Neuronal stem cell (in vitro differentiated cells): Measurements from ENCODE around the gene MOK.

Source experiments
- DNase-seq: peaks from one replicate; pipeline ENCODE4 v3.0.0-alpha.2; 2013; ENCODE audit warnings: low spot score
- H2AFZ ChIP-seq: one replicate; pipeline ENCODE4 v1.6.1; 2013; ENCODE audit warnings: mild to moderate bottlenecking, low read length, inconsistent platforms
- H2AK5ac ChIP-seq: 2 replicates; pipeline ENCODE4 v1.6.1; 2013; ENCODE audit warnings: low read depth, mild to moderate bottlenecking, inconsistent platforms, low read length, moderate library complexity, mixed read lengths
- H2BK120ac ChIP-seq: 2 replicates; pipeline ENCODE4 v1.6.1; 2013; ENCODE audit warnings: low read depth, mild to moderate bottlenecking, inconsistent platforms, low read length, moderate library complexity, mixed read lengths
- H2BK12ac ChIP-seq: one replicate; pipeline ENCODE4 v1.6.1; 2013; ENCODE audit warnings: low read length, inconsistent platforms
- H2BK15ac ChIP-seq: 2 replicates; pipeline ENCODE4 v1.6.1; 2013; ENCODE audit warnings: mild to moderate bottlenecking, low read length, inconsistent platforms, mixed read lengths
- H2BK5ac ChIP-seq: one replicate; pipeline ENCODE4 v1.6.1; 2013; ENCODE audit warnings: inconsistent platforms, mild to moderate bottlenecking, low read length, moderate library complexity
- H3K14ac ChIP-seq: one replicate; pipeline ENCODE4 v1.6.1; 2013; ENCODE audit warnings: low read length, inconsistent platforms
- H3K18ac ChIP-seq: 2 replicates; pipeline ENCODE4 v1.6.1; 2013; ENCODE audit warnings: low read length, inconsistent platforms
- H3K23ac ChIP-seq: 2 replicates; pipeline ENCODE4 v1.6.1; 2013; ENCODE audit warnings: low read depth, mild to moderate bottlenecking, mixed read lengths, low read length, inconsistent platforms; ENCODE audit not compliant: poor library complexity
- H3K27ac ChIP-seq: replicated peaks from 3 replicates; pipeline ENCODE4 v1.5.1; 2013; ENCODE audit warnings: low read length, inconsistent platforms
- H3K27me3 ChIP-seq, 3 experiments: 2 replicates each; pipeline ENCODE4 v1.6.1; 2013; ENCODE audit warnings: low read length in 3 of 3, mild to moderate bottlenecking in 2 of 3, inconsistent platforms in 1 of 3, low read depth in 1 of 3, mixed read lengths in 1 of 3, moderate library complexity in 1 of 3; ENCODE audit not compliant: control insufficient read depth in 3 of 3, insufficient read depth in 3 of 3
- H3K36me3 ChIP-seq, 2 donors: replicated peaks in 1 of 2; 2 replicates each; pipeline ENCODE4 v1.6.1; 2013; ENCODE audit warnings: low read length in 2 of 2; ENCODE audit not compliant: control insufficient read depth in 2 of 2, insufficient read depth in 2 of 2
- H3K4ac ChIP-seq: 2 replicates; pipeline ENCODE4 v1.6.1; 2013; ENCODE audit warnings: inconsistent platforms, mild to moderate bottlenecking, low read length, moderate library complexity
- H3K4me1 ChIP-seq, 2 donors: 1 replicate in 1 of 2; 2 replicates in 1 of 2; pipeline ENCODE4 v1.6.1; 2013; ENCODE audit warnings: low read length in 2 of 2, low read depth in 1 of 2; ENCODE audit not compliant: control insufficient read depth in 2 of 2, insufficient read depth in 1 of 2
- H3K4me2 ChIP-seq: one replicate; pipeline ENCODE4 v1.6.1; 2013; ENCODE audit warnings: mild to moderate bottlenecking, low read length, inconsistent platforms; ENCODE audit not compliant: insufficient read depth, poor library complexity, severe bottlenecking
- H3K4me3 ChIP-seq, 2 donors: 2 replicates each; pipeline ENCODE4 v1.5.1; 2013; ENCODE audit warnings: low read length in 2 of 2, mild to moderate bottlenecking in 2 of 2, inconsistent platforms in 1 of 2, moderate library complexity in 1 of 2
- H3K79me1 ChIP-seq: one replicate; pipeline ENCODE4 v1.6.1; 2013; ENCODE audit warnings: low read depth, mild to moderate bottlenecking, inconsistent platforms, low read length, moderate library complexity
- H3K9ac ChIP-seq: one replicate; pipeline ENCODE4 v1.6.1; 2013; ENCODE audit warnings: mild to moderate bottlenecking, low read depth, low read length, inconsistent platforms; ENCODE audit not compliant: poor library complexity
- H3K9me3 ChIP-seq, 2 donors: replicated peaks in 1 of 2; 2 replicates each; pipeline versions ENCODE3 to v1.6.1; 2013; ENCODE audit warnings: low read length in 2 of 2, mild to moderate bottlenecking in 2 of 2, inconsistent platforms in 1 of 2, low read depth in 1 of 2, mixed read lengths in 1 of 2, moderate library complexity in 1 of 2; ENCODE audit not compliant: control insufficient read depth in 2 of 2, insufficient read depth in 1 of 2
- H4K8ac ChIP-seq: one replicate; pipeline ENCODE4 v1.6.1; 2013; ENCODE audit warnings: low read depth, mild to moderate bottlenecking, inconsistent platforms, low read length, moderate library complexity
- H4K91ac ChIP-seq: one replicate; pipeline ENCODE4 v1.6.1; 2013; ENCODE audit warnings: low read length, low read depth, mild to moderate bottlenecking, inconsistent platforms; ENCODE audit not compliant: poor library complexity
- WGBS, 2 donors: extraction: QIAGEN DNeasy Blood & Tissue Kit; methylation state at CpG; one replicate each; pipeline ENCODE4 v1.1.7; 2013; ENCODE audit warnings: missing lambda C conversion rate in 2 of 2, mixed read lengths in 1 of 2; ENCODE audit not compliant: insufficient read length in 2 of 2, insufficient replicate concordance in 1 of 2; ENCODE audit errors: extremely low coverage in 2 of 2; 5-methylcytosine and 5-hydroxymethylcytosine counted together

MOK gene

GRCh38 chr14:102278631-102278935, 26.4 kb downstream of the MOK start:
- Histone ChIP-seq H3K36me3 (peaks cover 2 to 4% of the 10 kb centered on the region in 2 donors), H4K91ac (no peak overlapping the region), H2AK5ac (no peak overlapping the region), H2AFZ (no peak overlapping the region), H4K8ac (no peak overlapping the region), H3K23ac (no peak overlapping the region), H3K79me1 (no peaks in the 10 kb centered on the region), H3K4me2 (no peak overlapping the region), H3K18ac (no peak overlapping the region), H2BK15ac (no peak overlapping the region), H2BK5ac (no peak overlapping the region), H3K14ac (no peak overlapping the region), H3K9me3 (no peaks in the 10 kb centered on the region), H3K4me3 (no peak overlapping the region), H3K4ac (no peak overlapping the region), H2BK120ac (no peak overlapping the region), H3K9ac (no peak overlapping the region), H3K4me1 (peaks cover 0 to 4% of the 10 kb centered on the region in 2 donors), H3K27ac (no peak overlapping the region), H3K27me3 (no peaks in the 10 kb centered on the region), H2BK12ac (no peak overlapping the region)
- DNase-seq = no peak
- WGBS, 2 donors = no CpG with 5 or more reads among the region's 6 CpGs

- H3K14ac ChIP-seq = no peak overlapping the region
- H4K8ac ChIP-seq = no peak overlapping the region
- H4K91ac ChIP-seq = no peak overlapping the region
- no peak for DNase-seq
- no peaks in the 10 kb centered on the region for H3K9me3 ChIP-seq
- H3K36me3 ChIP-seq = peaks cover 2 to 4% of the 10 kb centered on the region in 2 donors
- H3K9ac ChIP-seq = no peak overlapping the region
- no peaks in the 10 kb centered on the region for H3K27me3 ChIP-seq
- no peak overlapping the region for H3K4me2 ChIP-seq
- no peak overlapping the region for H3K4me3 ChIP-seq
- no peak overlapping the region for H2BK15ac ChIP-seq
- no peak overlapping the region for H3K23ac ChIP-seq
- no peak overlapping the region for H2BK12ac ChIP-seq
- peaks cover 0 to 4% of the 10 kb centered on the region in 2 donors for H3K4me1 ChIP-seq
- no peak overlapping the region for H3K27ac ChIP-seq
- H2AK5ac ChIP-seq = no peak overlapping the region
- no peak overlapping the region for H2AFZ ChIP-seq
- H3K4ac ChIP-seq = no peak overlapping the region
- no CpG with 5 or more reads among the region's 7 CpGs for WGBS, 2 donors
- no peaks in the 10 kb centered on the region for H3K79me1 ChIP-seq
- H2BK5ac ChIP-seq = no peak overlapping the region
- H3K18ac ChIP-seq = no peak overlapping the region
- H2BK120ac ChIP-seq = no peak overlapping the region
These were observed 26.9 kb downstream of the MOK start for GRCh38 chr14:102277874-102278630.

- no peak overlapping the region for H2BK12ac ChIP-seq
- WGBS, 2 donors = no CpG with 5 or more reads among the region's 7 CpGs
- H3K9me3 ChIP-seq = no peaks in the 10 kb centered on the region
These were observed 29.1 kb downstream of the MOK start for GRCh38 chr14:102275866-102276265.

GRCh38 chr14:102272392-102272791, 32.6 kb downstream of the MOK start:
- H3K79me1 ChIP-seq = no peaks in the 10 kb centered on the region
- no peak overlapping the region for H3K4me3 ChIP-seq
- H3K18ac ChIP-seq = no peak overlapping the region
- H2BK15ac ChIP-seq = no peak overlapping the region
- H3K9me3 ChIP-seq = no peaks in the 10 kb centered on the region
- H3K4ac ChIP-seq = no peak overlapping the region
- H3K4me1 ChIP-seq = no peaks in the 10 kb centered on the region
- no peak overlapping the region for H3K9ac ChIP-seq
- H3K4me2 ChIP-seq = no peak overlapping the region
- no CpG with 5 or more reads among the region's 5 CpGs for WGBS, 2 donors
- no peak overlapping the region for H2BK5ac ChIP-seq
- no peak overlapping the region for H2BK12ac ChIP-seq
- no peak overlapping the region for H3K14ac ChIP-seq
- no peak overlapping the region for H2AFZ ChIP-seq
- no peak overlapping the region for H3K27ac ChIP-seq
- no peak overlapping the region for H2BK120ac ChIP-seq
- H3K23ac ChIP-seq = no peak overlapping the region
- H3K27me3 ChIP-seq = no peaks in the 10 kb centered on the region
- no peak overlapping the region for H4K8ac ChIP-seq
- no peak overlapping the region for H2AK5ac ChIP-seq
- H3K36me3 ChIP-seq = no peaks in the 10 kb centered on the region
- DNase-seq = no peak
- H4K91ac ChIP-seq = no peak overlapping the region

More at GRCh38 chr14:102275866-102276265, 29.1 kb downstream of the MOK start:
- no peak overlapping the region for H3K9ac ChIP-seq
- no peak overlapping the region for H4K91ac ChIP-seq
- H2AFZ ChIP-seq = no peak overlapping the region
- no peak overlapping the region for H2AK5ac ChIP-seq
- peaks cover 0 to 4% of the 10 kb centered on the region in 2 donors for H3K4me1 ChIP-seq
- no peak overlapping the region for H3K4ac ChIP-seq
- H3K36me3 ChIP-seq = peaks cover 2 to 4% of the 10 kb centered on the region in 2 donors
- H3K27ac ChIP-seq = no peak overlapping the region
- DNase-seq = no peak
- H2BK5ac ChIP-seq = no peak overlapping the region
- no peak overlapping the region for H2BK15ac ChIP-seq
- H3K4me3 ChIP-seq = no peak overlapping the region
- no peak overlapping the region for H3K4me2 ChIP-seq
- no peak overlapping the region for H4K8ac ChIP-seq
- no peaks in the 10 kb centered on the region for H3K79me1 ChIP-seq
- H3K14ac ChIP-seq = no peak overlapping the region
- H3K23ac ChIP-seq = no peak overlapping the region
- H3K18ac ChIP-seq = no peak overlapping the region
- no peak overlapping the region for H2BK120ac ChIP-seq
- H3K27me3 ChIP-seq = no peaks in the 10 kb centered on the region
